Islet precursor cell (in vitro differentiated cells): ENCODE data around the gene MEIOSIN.
"Not testable (repeated sequence)": the region's sequence is repeated elsewhere in the genome, so short reads cannot be mapped to it uniquely, and the experiment has no call there.

Experiments used
- DNase-seq: peaks from one replicate; pipeline ENCODE4 v3.0.0-alpha.2; 2018

MEIOSIN gene

DNA sequence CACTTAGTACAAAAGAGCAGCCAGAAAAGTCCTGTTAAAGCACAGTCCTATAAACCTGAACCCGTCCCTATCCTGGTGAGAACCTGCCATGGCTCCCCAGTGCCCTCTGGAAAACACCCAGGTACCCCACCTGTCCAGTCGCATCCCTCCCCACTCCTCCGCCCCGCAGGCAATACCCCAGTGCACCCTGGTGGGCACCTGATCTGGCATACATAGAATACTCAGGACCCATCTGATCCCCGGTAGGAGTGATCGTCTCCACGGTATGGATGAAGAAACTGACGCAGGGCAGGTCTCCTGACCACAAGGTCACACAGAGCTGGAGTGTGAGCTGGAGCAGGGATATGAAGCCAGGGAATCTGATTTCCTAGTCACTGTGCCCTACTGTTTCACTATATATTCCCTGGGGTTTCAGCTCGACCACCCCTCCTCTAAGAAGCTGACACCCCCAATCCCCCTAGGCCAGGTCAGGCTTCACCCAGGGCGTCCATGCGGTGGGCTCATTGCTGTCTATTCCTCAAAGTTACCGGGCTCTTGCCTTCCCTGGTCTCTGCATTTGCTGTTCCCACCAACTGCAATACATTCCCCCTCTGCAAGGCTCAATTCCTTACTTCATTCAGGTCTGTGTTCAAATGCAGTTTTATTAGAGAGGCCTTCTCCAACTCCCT lies 15.1 kb upstream of the MEIOSIN start:
- no peak for DNase-seq

DNA sequence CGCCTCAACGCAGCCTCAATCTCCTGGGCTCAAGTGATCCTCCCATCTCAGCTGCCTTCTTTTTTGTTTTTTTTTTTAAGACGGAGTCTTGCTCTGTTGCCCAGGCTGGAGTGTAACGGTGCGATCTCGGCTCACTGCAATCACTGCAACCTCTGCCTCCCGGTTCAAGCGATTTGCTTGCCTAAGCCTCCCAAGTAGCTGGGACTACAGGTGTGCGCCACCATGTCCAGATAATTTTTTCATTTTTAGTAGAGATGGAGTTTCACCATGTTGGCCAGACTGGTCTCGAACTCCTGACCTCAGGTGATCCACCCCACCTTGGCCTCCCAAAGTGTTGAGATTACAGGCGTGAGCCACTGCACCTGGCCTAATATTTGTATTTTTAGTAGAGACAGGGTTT lies 13.2 kb upstream of the MEIOSIN start:
- not testable (repeated sequence) for DNase-seq

DNA sequence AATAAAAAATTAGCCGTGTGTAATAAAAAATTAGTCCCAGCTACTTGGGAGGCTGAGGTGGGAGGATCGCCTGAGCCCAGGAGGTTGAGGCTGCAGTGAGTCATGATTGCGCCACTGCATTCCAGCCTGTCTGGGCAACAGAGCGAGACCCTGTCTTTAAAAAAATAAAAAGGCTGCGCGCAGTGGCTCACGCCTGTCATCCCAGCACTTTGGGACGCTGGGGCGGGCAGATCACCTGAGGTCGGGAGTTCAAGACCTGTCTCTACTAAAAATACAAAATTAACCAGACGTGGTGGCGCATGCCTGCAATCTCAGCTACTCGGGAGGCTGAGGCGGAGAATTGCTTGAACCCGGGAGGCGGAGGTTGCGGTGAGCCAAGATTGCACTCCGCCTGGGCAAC lies 4.6 kb upstream of the MEIOSIN start:
- DNase-seq = not testable (repeated sequence)

DNA sequence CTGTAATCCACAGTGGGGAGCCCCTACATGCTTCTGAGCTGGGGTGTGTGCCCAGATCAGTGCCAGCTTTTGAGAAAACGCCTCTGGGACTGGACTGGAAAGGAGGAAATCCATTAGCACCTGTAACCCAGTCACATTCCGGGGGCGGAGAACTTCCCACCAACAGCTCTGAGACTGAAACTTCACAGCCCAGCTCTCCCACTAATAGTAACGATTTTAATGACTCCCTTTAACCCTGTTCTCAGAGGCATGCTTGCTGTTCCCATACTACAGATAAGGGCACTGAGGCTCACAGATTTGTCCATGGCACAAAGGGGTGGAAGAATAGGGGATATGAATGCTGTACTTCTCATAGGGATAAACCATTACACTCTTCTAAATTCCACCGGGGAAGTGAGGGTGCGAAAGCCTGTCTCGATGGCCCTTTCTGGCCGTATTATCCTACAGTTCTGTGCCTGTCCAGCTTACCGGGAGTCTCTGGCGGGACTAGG lies 3.4 kb upstream of the MEIOSIN start:
- DNase-seq = no peak

DNA sequence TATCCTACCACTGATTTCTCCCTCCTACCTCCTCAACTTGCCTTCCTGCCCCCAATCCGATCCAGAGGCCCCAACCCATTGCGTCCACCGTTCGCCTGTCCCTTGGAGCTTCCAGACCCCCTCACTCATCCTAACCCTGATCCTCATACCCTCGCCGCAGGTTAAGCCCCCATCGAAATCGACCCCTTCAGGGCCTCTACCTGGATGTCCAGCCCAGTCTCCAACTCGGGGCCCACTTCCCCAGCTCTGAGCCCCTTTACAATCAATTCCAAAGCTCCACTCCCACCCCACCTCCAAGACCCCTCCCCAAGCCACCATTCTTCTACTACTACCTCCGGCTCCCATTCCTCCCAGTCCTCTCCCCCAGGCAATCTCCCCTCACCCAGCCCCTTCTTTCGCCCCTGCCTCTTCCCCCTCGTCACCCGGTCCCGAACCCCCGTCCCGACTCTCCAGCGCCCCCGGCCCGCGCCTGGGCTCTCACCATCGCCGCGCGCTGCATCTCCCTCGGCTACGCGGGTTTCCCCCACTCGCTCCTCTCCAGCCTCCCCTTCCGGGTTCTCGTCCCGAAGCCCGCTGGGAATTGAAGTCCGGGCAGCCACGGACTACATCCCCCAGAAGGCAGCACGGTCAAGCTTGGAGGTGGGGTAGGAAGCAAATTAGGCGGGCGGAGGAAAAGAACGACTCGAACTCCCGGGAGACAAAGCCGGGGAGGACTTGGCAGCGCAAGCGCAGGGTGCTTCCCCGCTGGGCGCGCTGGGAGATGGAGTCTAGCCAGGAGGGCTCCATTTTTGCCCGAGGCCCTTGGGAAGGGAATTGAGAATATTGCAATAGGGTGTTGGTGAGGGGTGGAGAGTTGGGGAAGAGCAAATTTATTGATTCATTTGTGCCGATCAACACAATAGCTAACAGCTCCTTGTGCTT lies 2.6 kb upstream of the MEIOSIN start, which contains the start of gene FBXO46:
Gene FBXO46, minus strand, starts transcription at position 529 of the 921 bp plus-strand sequence. CDS start 17,401 bp downstream, outside the sequence.
- DNase-seq = peak; percentile 99

DNA sequence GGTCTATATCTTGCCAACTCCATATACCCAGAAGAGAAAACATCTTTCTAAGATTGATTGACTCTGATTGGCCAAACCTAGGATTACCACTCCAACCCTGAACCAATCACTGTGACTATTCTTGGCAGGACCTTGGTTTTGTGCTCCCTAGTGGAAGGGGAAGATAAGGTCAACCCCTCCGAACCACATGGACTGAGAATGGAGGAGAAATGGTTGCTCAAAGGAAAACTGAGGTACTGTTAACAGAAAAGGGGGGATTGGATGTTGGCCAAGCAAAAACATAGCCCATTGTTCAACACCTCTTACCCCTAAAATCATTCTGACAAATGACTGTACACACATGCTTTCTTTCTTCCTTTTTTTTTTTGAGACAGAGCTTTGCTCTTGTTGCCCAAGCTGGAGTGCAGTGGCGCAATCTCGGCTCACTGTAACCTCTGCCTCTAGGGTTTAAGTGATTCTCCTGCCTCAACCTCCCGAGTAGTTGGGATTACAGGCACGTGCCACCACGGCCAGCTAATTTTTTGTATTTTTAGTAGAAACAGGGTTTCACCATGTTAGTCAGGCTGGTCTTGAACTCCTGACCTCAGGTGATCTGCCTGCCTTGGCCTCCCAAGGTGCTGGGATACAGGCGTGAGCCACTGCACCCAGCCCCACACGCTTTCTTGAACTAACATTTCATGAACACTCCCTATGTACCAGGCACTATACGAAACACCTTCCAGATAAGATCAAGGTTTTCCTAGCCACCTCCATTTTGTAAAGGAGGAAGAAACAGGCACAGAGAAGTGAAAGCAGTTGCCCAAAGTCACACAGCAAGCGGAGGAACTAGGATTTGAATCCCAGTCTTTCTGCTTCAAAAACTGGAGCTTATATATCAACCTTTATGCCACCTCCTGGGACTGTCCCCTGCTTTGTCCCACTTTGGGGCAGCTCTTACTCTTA lies 6.5 kb downstream of the MEIOSIN start:
- no peak for DNase-seq

DNA sequence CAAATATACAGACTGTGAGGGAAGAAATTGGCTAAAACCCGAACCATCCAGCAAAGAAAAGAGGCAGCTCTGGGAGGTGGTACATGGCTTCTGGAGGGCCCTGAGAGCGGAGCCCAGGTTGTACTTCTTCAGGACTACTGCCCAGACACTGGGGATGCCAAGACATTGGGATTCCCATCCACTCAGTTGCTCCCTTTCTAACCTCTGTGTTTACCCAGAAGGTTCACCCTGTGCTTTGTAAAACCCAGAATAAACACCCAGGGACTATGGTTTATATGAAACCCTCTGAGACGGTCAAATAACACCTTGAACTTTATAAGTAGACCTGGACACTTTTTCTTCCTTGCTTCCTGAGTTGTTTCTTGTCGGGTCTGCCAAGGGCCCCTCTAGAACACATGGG lies 9.7 kb downstream of the MEIOSIN start:
- no peak for DNase-seq

DNA sequence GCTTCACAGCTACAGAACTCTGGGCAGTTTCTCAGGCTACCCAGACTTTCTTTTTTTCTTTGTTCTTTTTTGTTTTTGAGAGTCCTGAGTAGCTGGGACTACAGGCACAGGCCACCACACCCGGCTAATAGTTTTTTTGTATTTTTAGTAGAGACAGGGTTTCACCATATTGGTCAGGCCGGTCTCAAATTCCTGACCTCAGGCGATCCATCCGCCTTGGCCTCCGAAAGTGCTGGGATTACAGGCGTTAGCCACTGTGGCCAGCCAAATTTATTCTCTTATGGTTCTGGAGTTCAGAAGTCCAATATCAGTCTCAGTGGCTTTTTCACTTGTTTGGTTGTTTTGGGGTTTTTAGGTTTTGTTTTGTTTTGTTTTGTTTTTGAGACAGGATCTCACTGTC lies 12.4 kb downstream of the MEIOSIN start:
- DNase-seq = no peak

DNA sequence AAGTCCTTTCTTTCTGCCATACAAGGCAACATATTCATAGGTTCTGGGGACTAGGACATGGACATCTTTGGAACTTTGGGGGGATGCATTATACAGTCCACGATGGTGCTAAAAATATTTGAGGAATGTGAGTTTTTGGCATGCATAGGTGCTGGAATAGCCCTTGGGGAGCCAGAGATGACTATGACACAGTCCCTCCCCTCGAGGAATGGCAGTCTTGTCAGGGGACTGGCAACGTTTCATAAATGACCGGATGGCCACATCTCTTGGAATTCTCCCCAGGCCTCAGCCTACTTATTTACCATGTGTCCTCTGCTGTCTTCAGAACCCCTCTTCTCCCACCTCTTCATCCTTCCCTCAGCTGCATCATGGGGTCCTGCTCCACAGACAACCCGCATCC lies 13.6 kb downstream of the MEIOSIN start:
- DNase-seq = no peak

DNA sequence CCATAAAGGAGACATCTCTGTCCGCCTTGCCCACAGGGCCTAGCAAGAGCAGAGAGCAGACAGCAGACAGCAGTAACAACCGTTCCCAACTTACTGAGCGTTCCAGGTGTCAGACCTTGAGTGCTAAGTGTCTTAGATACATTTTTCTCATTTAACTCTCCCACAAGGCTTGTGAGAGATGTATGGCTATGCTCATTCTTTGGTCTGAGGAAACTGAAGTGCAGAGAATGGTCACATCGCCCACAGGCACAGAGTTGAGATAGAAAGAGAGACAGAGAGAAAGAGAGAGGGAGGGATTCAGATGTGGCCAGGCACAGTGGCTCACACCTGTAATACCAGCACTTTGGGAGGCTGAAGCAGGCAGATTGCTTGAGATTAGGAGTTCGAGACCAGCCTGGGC lies 14.3 kb downstream of the MEIOSIN start:
- no peak for DNase-seq

DNA sequence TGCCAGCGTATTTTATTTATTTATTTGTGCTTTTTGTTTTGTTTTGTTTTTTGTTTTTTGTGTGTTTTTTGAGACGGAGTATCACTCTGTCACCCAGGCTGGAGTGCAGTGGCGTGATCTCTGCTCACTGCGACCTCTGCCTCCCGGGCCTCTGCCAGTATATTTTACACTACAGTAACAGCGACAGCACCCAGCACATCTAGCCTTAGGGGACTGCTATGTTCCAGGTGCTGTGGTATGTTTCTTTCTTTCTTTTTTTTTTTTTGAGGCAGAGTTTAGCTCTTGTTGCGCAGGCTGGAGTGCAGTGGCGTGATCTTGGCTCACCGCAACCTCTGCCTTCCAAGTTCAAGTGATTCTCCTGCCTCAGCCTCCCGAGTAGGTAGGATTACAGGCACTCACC lies 18.2 kb downstream of the MEIOSIN start:
- DNase-seq = not testable (repeated sequence)

DNA sequence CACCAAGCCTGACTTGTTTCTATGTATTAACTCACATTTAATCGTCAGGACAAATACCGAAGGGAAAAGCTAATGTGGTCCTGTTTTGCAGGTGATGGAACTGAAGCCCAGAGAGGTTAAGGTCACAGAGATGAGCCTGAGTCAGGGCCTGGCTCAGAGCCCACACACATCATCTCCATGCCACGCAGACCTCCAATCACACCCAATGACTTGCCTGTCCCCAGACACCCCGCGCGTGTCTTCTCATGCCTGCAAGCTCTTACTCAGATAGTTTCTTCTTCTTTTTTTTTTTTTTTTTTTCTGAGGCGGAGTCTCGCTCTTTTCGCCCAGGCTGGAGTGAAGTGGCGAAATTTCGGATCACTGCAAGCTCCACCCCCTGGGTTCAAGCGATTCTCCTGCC lies 19.4 kb downstream of the MEIOSIN start:
- DNase-seq = no peak

DNA sequence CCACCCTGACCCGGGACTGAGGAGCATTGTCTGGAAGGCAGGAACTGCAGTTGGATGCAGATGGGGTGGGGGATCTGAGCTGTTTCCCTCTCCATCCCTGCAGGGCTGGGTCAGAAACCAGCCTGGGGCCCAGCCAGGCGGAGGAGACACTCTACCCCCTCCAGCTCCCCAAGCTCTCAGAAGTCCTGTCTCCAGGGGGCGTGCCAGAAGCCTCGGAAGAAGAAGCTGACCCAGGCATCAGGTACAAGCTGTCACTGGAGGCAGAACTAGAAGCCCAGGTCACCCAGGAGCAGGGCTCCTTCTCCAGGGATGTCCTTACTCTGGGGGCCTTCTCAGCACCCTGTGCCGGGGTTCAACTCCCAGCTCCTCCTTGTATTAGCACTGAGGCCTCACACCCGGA lies 20.3 kb downstream of the MEIOSIN start:
- peak; percentile 79 for DNase-seq

DNA sequence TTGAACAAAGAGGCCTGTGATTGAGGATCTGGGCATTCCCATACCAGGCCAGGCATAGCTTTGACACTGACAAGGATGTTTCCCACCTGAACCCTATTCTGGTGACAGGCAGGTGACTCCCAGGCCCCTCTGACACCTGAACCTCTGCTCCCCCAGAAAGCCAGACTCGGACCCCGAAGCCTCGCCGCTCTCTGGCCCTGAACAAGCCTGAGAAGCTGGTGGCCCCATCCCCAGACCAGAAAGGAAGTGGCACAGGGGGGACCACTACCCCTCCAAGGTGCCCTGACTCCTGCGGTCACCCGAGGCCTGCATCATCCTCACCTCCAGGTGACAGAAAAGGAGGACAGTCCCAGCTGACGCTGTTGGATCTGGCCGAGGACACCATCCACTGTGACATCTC lies 21.1 kb downstream of the MEIOSIN start:
- no peak for DNase-seq

DNA sequence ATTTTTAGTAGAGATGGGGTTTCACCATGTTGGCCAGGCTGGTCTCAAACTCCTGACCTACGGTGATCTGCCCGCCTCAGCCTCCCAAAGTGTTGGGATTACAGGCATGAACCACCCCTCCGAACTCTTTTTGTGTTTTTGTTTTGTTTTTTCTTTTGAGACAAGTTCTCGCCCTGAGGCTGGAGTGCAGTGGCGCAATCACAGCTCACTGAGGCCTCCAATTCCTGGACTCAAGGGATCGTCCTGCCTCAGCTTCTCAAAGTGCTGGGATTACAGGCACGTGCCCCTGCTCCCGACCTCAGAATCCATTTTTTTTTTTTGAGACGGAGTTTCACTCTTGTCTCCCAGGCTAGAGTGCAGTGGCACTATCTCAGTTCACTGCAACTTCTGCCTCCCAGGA lies 24.5 kb downstream of the MEIOSIN start:
- no peak for DNase-seq

DNA sequence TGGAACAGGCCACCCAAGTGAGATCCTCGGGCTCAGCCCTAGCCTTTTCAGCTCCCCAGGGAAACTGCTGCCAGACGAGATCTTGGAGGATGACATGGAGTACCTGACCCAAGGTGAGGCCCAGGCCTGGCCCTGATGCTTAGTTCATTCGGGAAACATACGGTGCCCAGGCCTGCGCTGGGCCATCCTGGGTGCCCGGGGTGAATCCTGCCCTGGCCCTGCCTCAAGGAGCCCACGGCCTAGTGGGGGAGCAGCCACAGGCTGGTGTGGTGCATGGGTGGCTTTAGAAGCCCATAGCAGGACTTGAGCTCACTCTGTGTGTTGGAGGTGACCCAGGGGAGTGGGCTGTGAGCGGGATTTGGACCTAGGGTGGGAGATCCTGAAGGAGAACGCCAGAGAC lies 25.7 kb downstream of the MEIOSIN start:
- no peak for DNase-seq

DNA sequence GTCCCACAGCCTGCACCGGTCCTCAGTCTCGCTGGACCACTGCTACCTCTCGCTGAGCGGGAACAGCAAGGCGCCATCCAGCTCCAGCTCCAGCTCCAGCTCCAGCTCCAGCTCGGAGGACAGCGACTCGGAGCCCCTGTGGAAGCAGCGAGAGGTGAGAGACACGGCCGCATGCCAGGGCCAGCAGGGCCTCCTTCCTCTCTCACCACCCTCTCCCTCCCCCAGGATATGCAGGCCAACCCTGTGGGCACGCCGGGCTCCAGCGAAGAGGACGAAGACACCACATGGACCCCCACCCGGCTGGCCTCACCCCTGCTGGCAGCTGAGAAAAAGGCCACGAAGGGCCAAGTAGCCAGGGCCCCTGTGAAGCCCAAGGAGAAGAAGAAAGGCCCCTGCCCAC lies 28.5 kb downstream of the MEIOSIN start:
- DNase-seq = peak; percentile 57

DNA sequence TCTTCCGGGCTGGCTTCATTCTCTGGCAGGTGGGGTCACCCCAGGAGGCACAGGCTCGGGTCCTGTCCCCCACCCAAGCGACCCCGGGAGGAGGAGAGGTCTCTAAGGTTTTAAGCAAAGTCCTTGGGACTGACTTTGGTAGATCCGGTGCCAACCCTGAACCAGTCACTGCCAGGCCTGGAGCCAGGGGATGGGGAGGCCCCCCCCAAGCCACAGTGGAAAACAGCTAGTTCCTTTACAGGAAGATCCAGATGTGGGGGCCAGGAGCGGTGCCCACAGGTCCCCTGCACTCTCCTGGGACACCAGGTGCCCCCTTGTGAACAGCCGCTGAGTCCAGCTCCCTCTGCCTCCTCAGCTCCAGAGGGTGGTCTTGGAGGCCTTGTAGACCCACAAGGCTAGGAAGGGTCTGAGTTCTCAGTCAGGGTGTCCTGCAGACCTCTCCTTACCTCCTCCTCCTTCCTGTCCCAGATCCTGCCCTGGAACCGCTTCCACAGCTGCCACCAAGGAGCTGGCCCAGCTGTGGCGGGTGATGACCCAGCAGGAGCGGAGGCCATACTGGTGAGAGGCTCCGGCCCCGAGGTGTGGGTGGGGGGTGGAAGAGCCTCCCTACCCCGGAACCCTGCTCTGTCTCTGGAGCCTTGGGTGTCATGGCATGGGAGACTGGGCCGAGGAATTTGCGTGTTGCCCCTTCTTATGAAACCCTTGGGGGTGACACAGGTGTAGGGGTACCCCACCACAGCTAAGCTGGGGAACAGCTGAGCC lies 29.8 kb downstream of the MEIOSIN start:
- DNase-seq = peak; percentile 46

DNA sequence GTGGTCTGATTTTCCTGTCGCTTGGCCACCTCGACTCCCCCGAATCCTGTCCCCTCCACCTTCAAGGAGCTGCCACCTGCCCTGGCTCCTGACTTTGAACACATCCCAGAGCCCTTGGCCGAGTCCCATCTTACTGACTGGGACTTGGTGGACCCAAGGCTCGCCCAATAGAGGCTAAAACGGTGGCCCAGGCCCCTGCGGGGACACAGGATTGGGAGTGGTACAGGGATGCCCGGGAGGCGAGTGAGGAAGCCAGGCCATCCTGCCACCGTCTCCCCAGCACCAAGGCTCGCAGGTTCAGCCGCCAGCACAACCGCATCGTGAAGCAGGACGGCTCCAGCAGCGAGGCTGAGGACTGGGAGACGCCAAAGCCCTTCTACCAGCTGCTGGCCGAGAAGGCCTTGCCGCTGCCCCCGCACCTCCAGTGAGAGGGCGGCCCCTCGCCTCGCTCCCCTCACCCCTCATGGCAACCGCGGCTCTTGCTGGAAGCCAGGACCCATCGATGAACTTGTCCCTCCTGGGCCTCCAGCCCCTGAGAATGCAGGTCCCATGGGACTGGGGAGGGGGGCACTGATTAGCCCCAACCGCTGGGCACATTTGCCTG lies 30.6 kb downstream of the MEIOSIN start:
- peak; percentile 50 for DNase-seq

DNA sequence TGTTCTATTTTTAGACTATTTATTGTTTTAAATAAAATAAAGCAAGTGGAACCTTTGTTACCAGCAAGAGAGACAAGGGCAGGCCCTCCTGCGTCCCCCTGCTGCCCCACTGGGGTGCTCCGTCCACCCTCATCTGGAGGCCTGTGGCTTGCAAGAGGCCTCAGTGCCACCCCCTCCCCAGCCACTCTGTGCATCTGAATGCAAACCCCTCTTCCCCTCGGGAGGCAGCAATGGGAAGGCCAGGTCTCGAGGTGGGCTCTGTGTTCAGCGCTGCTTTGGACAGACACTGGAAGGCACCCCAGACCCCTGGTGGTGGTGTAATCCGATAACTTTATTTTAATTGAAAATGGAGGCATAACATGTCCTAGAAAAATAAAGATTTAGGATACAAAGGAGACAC lies 31.2 kb downstream of the MEIOSIN start:
- DNase-seq = peak; percentile 49

DNA sequence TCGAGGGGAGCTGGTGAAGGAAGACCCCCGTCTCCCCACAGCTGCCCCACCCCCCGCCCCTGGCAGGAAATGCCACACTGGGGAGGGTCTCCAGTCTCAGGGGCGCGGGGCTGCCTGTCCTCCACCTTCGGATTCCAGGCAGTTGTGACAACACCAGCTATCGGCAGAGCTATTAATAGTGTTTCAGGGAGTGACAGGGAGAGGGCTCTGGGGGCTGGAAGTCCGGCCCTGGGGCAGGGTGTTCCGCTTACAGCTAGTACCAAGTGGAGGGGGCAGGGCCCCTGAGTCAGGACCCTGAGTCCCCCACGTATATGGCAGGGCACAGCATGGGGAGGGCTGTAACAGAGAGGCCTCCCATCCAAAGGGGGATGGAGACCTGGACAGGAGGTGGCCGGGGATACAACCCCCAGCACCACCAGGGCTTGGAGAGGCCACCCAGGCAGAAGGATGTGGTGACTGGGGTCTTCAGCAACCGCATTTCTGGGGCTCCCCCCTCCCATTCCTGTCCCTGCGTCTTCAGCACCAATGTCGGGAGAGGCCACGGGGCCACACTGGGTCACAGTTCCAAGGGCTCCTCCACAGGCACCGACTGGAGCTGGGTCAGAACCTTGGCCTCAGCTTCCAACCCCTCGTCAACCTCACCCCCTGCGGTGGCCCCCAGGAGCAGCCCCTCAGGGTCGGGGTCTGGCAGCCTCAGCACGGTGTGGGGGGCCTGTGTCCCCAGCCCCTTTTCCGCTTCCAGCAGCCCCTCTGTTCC lies 31.9 kb downstream of the MEIOSIN start:
- DNase-seq = peak; percentile 65
